ENCODE results near the gene ABHD6.
"Not testable (repeated sequence)": the region's sequence is repeated elsewhere in the genome, so short reads cannot be mapped to it uniquely, and the experiment has no call there.

Gene ABHD6

DNA sequence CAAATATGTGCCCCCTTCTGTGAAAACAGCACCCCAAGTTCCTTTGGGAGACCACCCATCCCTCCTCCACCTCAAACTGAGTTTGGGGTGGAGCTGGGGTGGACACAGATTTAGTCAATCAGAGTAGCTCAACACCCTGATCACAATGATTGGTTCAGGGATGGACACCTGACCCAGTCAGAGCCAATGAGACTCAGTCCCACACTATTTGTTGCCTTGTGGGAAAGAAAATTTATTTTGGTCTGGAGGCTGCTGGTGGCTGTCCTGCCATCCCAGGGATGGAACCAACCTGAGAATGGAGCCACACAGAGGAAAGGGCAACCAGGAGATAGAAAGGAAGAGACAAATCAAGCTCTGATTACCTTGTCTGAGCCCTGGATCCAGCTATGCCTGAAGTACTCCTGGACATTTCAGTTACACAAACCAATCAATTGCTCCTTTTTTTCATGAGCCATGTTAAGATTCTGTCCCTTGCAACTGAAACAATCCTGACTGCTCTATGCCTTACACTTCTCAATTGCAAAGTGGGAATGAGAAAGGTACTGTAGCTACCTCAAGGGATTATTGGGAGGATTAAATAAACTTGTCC is 37.4 kb upstream of the ABHD6 start:
- TF ChIP-seq, protein P1, sequence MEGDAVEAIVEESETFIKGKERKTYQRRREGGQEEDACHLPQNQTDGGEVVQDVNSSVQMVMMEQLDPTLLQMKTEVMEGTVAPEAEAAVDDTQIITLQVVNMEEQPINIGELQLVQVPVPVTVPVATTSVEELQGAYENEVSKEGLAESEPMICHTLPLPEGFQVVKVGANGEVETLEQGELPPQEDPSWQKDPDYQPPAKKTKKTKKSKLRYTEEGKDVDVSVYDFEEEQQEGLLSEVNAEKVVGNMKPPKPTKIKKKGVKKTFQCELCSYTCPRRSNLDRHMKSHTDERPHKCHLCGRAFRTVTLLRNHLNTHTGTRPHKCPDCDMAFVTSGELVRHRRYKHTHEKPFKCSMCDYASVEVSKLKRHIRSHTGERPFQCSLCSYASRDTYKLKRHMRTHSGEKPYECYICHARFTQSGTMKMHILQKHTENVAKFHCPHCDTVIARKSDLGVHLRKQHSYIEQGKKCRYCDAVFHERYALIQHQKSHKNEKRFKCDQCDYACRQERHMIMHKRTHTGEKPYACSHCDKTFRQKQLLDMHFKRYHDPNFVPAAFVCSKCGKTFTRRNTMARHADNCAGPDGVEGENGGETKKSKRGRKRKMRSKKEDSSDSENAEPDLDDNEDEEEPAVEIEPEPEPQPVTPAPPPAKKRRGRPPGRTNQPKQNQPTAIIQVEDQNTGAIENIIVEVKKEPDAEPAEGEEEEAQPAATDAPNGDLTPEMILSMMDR (IDR thresholded peaks at IDR 0.05; ENCODE audit: insufficient read depth, low read depth, low read length, missing control alignments): no peak
- H3K4me3 ChIP-seq (ENCODE audit: low read length): no peak overlapping the region
- no peak for DNase-seq (ENCODE audit: low read depth)

DNA sequence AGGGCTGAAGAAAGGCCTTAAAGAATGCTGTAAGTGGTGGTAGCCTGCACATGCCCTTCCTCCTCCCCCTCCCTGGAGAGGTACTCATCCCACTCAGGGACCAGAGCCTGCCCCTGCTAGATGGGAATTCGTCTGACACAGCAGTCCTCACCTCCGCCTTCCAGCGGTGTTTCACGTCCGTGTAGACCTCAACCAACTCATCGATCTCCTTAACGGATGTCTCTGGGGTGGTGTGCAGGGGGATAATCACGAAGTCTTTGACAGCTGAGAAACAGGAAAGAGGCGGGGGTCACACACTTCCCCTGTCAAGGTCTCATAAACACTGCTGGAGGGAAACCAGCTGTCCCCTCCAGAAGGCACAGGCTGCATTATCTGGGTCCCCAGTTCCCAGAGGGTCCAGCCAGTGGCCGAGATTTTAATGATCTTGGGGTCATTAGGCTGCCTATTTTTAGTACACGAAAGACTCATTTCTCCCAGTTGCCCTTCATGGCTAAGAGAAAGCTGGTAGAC is 36.7 kb upstream of the ABHD6 start:
- TF ChIP-seq, protein P1 (IDR thresholded peaks at IDR 0.05; ENCODE audit: insufficient read depth, low read depth, low read length, missing control alignments): no peak
- no peak for DNase-seq (ENCODE audit: low read depth)
- H3K4me3 ChIP-seq (ENCODE audit: low read length): no peak overlapping the region

DNA sequence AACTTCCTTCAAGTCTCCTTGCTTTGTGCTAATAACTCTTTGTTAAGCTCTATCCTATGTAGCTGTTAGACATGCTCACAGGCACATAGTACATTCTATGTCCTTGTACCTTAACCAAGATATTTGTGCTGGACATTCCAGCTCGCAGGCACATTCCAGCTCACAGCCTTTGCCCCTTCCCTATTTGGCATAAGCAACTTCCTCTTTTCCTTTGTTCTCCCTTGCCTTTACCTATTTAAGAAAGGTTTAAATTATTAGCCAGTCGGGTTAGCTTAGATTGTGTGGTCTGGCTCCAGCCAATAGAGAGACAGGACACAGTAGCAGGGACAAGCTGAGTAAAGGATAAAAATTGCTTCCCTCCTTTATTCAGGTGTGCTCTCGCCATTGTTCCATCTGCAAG is 36.1 kb upstream of the ABHD6 start:
- H3K4me3 ChIP-seq (ENCODE audit: low read length); DNase-seq (ENCODE audit: low read depth): not testable (repeated sequence)

DNA sequence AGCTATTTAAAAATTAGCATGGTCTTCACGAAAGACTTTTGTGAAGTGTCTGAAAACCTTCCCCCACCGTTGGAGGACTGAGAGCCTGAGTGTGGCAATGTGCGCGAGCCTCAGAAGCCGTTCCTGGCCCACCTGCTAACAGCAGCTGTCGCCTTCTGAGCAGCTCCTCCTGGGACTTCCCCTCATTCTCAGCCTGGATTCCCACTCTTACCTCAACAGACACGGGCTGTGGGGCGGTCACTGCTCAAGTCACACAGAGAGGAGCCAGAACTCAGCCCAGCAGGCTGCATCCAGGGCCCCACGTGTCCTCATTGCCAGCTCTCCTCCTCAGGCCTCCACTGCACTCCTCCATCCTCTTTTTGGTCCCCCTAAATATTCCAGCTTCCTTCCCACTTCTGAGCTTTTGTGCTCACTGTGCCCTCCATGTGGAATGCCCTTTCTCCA is 34.7 kb upstream of the ABHD6 start:
- TF ChIP-seq, protein P1 (IDR thresholded peaks at IDR 0.05; ENCODE audit: insufficient read depth, low read depth, low read length, missing control alignments): no peak
- DNase-seq (ENCODE audit: low read depth): no peak
- H3K4me3 ChIP-seq (ENCODE audit: low read length): no peak overlapping the region

DNA sequence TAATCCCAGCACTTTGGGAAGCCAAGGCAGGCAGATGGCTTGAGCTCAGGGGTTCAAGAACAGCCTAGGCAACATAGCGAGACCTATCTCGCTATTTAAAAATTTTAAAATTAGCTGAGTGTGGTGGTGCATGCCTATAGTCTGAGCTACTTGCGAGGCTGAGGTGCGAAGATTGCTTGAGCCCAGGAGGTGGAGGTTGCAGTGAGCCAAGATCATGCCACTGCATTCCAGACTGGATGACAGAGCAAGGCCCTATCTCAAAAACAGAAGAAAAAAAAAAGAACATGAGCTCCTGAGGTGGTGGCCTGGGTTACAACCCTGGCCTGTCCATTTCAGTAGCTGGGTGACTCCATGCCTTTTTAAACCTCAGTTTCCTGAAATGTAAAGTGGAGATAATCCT is 34.1 kb upstream of the ABHD6 start:
- no peak overlapping the region for H3K4me3 ChIP-seq (ENCODE audit: low read length)
- DNase-seq (ENCODE audit: low read depth): no peak
- TF ChIP-seq, protein P1 (IDR thresholded peaks at IDR 0.05; ENCODE audit: insufficient read depth, low read depth, low read length, missing control alignments): no peak

DNA sequence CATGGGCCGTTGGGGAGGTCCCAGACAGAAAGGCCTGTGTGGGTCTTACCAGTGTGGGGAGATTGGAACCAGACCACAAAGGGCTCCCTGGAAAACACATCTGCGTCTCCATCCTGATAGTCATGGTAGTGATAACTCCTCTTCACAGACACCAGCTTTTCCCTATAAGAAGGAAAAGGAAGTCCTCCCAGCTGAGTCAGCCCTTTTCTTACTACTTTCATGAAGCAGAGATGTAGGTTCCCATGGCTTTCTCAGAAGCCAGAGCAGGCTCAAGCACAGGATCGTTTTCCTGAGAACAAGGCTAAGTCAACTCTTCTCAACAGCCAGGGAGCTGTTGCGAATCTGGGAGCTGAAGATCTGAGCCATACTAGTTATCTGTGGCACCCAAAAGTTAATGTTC is 32.9 kb upstream of the ABHD6 start:
- no peak overlapping the region for H3K4me3 ChIP-seq (ENCODE audit: low read length)
- DNase-seq (ENCODE audit: low read depth): no peak
- TF ChIP-seq, protein P1 (IDR thresholded peaks at IDR 0.05; ENCODE audit: insufficient read depth, low read depth, low read length, missing control alignments): no peak

DNA sequence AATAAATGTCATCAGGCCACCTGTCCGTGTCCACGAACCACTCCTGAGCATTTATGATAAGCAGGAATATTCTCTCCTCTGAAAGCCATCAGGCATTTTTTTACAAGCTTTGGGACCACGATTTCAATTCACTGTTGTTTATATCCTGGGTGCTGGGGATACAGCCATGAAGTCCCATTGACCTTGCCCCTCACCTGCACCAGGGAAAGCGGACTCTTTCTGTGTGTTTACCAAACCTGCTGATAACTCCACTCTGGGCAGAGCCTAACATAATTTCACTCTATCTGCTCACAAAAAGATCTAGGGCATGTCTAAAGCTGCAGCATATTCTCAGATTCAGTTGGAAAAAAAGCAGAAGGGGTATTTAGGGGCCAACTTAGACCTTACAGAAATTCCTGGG is 31.6 kb upstream of the ABHD6 start:
- TF ChIP-seq, protein P1 (IDR thresholded peaks at IDR 0.05; ENCODE audit: insufficient read depth, low read depth, low read length, missing control alignments): no peak
- DNase-seq (ENCODE audit: low read depth): no peak

More for the DNA sequence above, 31.6 kb upstream of the ABHD6 start:
- no peak overlapping the region for H3K4me3 ChIP-seq (ENCODE audit: low read length)

Data from epithelial cell of esophagus (primary cell).